GM12864 (cell line): ENCODE measurements around the gene CLCF1.

Experiments used
- DNase-seq: peaks from one replicate; pipeline ENCODE4 v3.0.0-alpha.2; 2011; ENCODE audit warnings: low read depth
- H3K4me3 ChIP-seq: 2 replicates; pipeline ENCODE4 v1.5.1; 2011; ENCODE audit warnings: mild to moderate bottlenecking, low read depth, low read length, control low read depth
- CTCF ChIP-seq: IDR thresholded peaks from 2 replicates; pipeline ENCODE4 v1.5.1; 2011; ENCODE audit warnings: low read depth, mild to moderate bottlenecking, moderate library complexity, low read length, control low read depth, inconsistent platforms; ENCODE audit errors: missing control alignments

The CLCF1 gene

GRCh38 chr11:67352546-67353316, 20.7 kb downstream of the CLCF1 start:
- no peak for TF ChIP-seq CTCF
- DNase-seq, result no peak
- peak overlapping the region; percentile 87 for H3K4me3 ChIP-seq

GRCh38 chr11:67351275-67352005, 22.0 kb downstream of the CLCF1 start:
- H3K4me3 ChIP-seq, result peak overlapping the region; percentile 50
- DNase-seq, result peak; percentile 61
- peak; percentile 97 for TF ChIP-seq CTCF

- no peak for TF ChIP-seq CTCF
- DNase-seq, result no peak
- no peak overlapping the region for H3K4me3 ChIP-seq
These were observed 23.4 kb downstream of the CLCF1 start for GRCh38 chr11:67349928-67350465.

- no peak for TF ChIP-seq CTCF
- DNase-seq, result no peak
- no peak overlapping the region for H3K4me3 ChIP-seq
These were observed 23.9 kb downstream of the CLCF1 start for GRCh38 chr11:67349457-67349856.

GRCh38 chr11:67349036-67349435, 24.4 kb downstream of the CLCF1 start:
- DNase-seq, result no peak
- TF ChIP-seq CTCF, result no peak

GRCh38 chr11:67347964-67348749, 25.2 kb downstream of the CLCF1 start:
- no peak for TF ChIP-seq CTCF
- no peak overlapping the region for H3K4me3 ChIP-seq

More at GRCh38 chr11:67349036-67349435, 24.4 kb downstream of the CLCF1 start:
- no peak overlapping the region for H3K4me3 ChIP-seq

More at GRCh38 chr11:67347964-67348749, 25.2 kb downstream of the CLCF1 start:
- DNase-seq, result no peak
